ENCODE data around the gene SERPINB5.

GRCh38 chr18:63427558-63427957, 49.2 kb upstream of the SERPINB5 start:
- TF ChIP-seq CTCF (IDR thresholded peaks at IDR 0.05) (no peak), POLR2A (IDR thresholded peaks at IDR 0.05) (no peak)
